ENCODE data around the gene NAV2. TPM values are rescaled to one million over a fixed set of nuclear protein-coding genes. Genes with fewer than 3 reads are reported as not detected.

The NAV2 gene
- total RNA-seq, 1 experiment from 2014 or later = 2.1 TPM

DNA sequence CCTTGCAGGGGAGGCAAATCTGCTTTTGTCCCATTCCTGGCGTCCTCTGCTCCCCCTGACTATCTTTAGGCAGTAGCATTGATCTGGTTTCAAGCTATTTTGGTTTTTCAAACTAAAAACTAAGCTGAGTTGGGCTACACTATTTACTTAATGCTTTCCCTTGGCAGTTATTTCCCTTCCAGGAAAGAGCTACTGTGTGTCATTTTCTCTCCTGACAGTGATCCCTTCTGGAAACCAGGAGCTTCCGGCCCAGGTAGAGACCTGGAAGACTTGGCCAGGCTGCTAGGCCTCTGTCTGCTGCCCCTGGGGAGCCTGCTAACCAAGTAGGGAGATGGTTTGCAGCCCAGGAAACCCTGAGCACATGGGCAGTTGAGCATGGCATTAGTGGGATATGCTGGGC is 35.0 kb downstream of the NAV2 start:
- no TSS peak for BruUV-seq (replicated peaks)
- no peaks in the 10 kb centered on the region for H3K9me3 ChIP-seq (ENCODE audit: control insufficient read depth in 1 of 2, insufficient read depth in 1 of 2, low read depth in 1 of 2, low read length in 2 of 2)
- H2AFZ ChIP-seq (ENCODE audit: low read depth, low read length, poor library complexity, severe bottlenecking) = no peak overlapping the region
- no peaks in the 10 kb centered on the region for H3K4me1 ChIP-seq (ENCODE audit: control insufficient read depth in 1 of 2, insufficient read depth in 2 of 2, low read length in 2 of 2)
- no peaks in the 10 kb centered on the region for H4K20me1 ChIP-seq (ENCODE audit: insufficient read depth)
- CTCF ChIA-PET = interaction anchor here (0.9 kb wide), 1 partner anchor 184 kb away, joined by 4 read pairs; no protein-coding TSS in a partner anchor
- H3K9me2 ChIP-seq (ENCODE audit: insufficient read depth) = no peaks in the 10 kb centered on the region
- no peak overlapping the region for H3K4me3 ChIP-seq (replicated peaks in 1 of 2; ENCODE audit: low read depth in 1 of 2, low read length in 2 of 2)
- H3K79me2 ChIP-seq (ENCODE audit: insufficient read depth, low read length) = no peaks in the 10 kb centered on the region
- ATAC-seq (no peak), DNase-seq (ENCODE audit: low read depth, low spot score) (no peak)
- no peak for TF ChIP-seq TCF7L2 (IDR thresholded peaks at IDR 0.05; ENCODE audit: borderline replicate concordance, extremely low read depth, insufficient read depth, insufficient read length)
- no peak for TF ChIP-seq ATF3 (IDR thresholded peaks at IDR 0.05)
- TF ChIP-seq EZH2phosphoT487 (IDR thresholded peaks at IDR 0.05; ENCODE audit: borderline replicate concordance) = no peak
- TF ChIP-seq ELF1 (IDR thresholded peaks at IDR 0.05; ENCODE audit: borderline replicate concordance, low read depth) = no peak
- TF ChIP-seq EZH2 (IDR thresholded peaks at IDR 0.05) = no peak
- TF ChIP-seq POLR2AphosphoS5 (IDR thresholded peaks at IDR 0.05; ENCODE audit: low read depth, low read length) = no peak
- no peak for TF ChIP-seq RAD21 (IDR thresholded peaks at IDR 0.05; ENCODE audit: low read depth)
- TF ChIP-seq, protein P1, sequence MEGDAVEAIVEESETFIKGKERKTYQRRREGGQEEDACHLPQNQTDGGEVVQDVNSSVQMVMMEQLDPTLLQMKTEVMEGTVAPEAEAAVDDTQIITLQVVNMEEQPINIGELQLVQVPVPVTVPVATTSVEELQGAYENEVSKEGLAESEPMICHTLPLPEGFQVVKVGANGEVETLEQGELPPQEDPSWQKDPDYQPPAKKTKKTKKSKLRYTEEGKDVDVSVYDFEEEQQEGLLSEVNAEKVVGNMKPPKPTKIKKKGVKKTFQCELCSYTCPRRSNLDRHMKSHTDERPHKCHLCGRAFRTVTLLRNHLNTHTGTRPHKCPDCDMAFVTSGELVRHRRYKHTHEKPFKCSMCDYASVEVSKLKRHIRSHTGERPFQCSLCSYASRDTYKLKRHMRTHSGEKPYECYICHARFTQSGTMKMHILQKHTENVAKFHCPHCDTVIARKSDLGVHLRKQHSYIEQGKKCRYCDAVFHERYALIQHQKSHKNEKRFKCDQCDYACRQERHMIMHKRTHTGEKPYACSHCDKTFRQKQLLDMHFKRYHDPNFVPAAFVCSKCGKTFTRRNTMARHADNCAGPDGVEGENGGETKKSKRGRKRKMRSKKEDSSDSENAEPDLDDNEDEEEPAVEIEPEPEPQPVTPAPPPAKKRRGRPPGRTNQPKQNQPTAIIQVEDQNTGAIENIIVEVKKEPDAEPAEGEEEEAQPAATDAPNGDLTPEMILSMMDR (IDR thresholded peaks at IDR 0.05 in 2 of 3, conservative IDR thresholded peaks at IDR 0.05 in 1 of 3; ENCODE audit: borderline replicate concordance in 1 of 3, insufficient read depth in 1 of 3, low read depth in 2 of 3, low read length in 2 of 3) = no peak
- no peak for TF ChIP-seq EGR1 (IDR thresholded peaks at IDR 0.05; ENCODE audit: low read depth)
- no peak for TF ChIP-seq ZFX (IDR thresholded peaks at IDR 0.05)
- TF ChIP-seq YY1 (IDR thresholded peaks at IDR 0.05; ENCODE audit: extremely low read depth, insufficient replicate concordance, low read depth, low read length) = no peak
- TF ChIP-seq, protein P2, sequence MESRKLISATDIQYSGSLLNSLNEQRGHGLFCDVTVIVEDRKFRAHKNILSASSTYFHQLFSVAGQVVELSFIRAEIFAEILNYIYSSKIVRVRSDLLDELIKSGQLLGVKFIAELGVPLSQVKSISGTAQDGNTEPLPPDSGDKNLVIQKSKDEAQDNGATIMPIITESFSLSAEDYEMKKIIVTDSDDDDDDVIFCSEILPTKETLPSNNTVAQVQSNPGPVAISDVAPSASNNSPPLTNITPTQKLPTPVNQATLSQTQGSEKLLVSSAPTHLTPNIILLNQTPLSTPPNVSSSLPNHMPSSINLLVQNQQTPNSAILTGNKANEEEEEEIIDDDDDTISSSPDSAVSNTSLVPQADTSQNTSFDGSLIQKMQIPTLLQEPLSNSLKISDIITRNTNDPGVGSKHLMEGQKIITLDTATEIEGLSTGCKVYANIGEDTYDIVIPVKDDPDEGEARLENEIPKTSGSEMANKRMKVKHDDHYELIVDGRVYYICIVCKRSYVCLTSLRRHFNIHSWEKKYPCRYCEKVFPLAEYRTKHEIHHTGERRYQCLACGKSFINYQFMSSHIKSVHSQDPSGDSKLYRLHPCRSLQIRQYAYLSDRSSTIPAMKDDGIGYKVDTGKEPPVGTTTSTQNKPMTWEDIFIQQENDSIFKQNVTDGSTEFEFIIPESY (IDR thresholded peaks at IDR 0.05; ENCODE audit: extremely low read depth, insufficient replicate concordance, low read length) = no peak
- TF ChIP-seq CBX3 (IDR thresholded peaks at IDR 0.05; ENCODE audit: low read depth) = no peak
- TF ChIP-seq POLR2A (IDR thresholded peaks at IDR 0.05; ENCODE audit: borderline replicate concordance, extremely low read depth, insufficient read depth, insufficient read length) = no peak
- no peak for TF ChIP-seq REST (IDR thresholded peaks at IDR 0.05; ENCODE audit: low read depth)
- TF ChIP-seq FOSL1 (IDR thresholded peaks at IDR 0.05; ENCODE audit: low read depth) = no peak
- no peak for TF ChIP-seq CEBPB (IDR thresholded peaks at IDR 0.05; ENCODE audit: low read depth)
- TF ChIP-seq ZNF274 (IDR thresholded peaks at IDR 0.05; ENCODE audit: low read depth, low read length) = no peak
- RAD21 ChIA-PET (ENCODE audit: low non-redundant PET in 1 of 2, low total read pairs in 2 of 2, uncharacterized antibody in 2 of 2, unreplicated experiment in 2 of 2) = no interaction called here
- intact Hi-C loops (cut with micrococcal nuclease) = loop anchor here (10.0 kb wide), 1 partner anchor 493 kb away; no protein-coding TSS in a partner anchor
- POLR2A ChIA-PET = no interaction called here
- no peak overlapping the region for H3K9ac ChIP-seq (ENCODE audit: low read length)
- H3K4me2 ChIP-seq (ENCODE audit: low read length) = no peak overlapping the region
- peaks cover 8% of the 10 kb centered on the region; the same call in 1 of the 2 replicates for H3K27me3 ChIP-seq (ENCODE audit: insufficient read depth, low read length)
- no peak overlapping the region for H3K27ac ChIP-seq (ENCODE audit: low read depth, low read length)
- no peaks in the 10 kb centered on the region for H3K36me3 ChIP-seq (ENCODE audit: control insufficient read depth in 1 of 2, insufficient read depth in 2 of 2, low read length in 2 of 2)

All from HCT116 (cell line).